ENCODE measurements around the gene TREX2. TPM values are rescaled to one million over a fixed set of nuclear protein-coding genes. Genes with fewer than 3 reads are reported as not detected.
"Not testable (repeated sequence)": the region's sequence is repeated elsewhere in the genome, so short reads cannot be mapped to it uniquely, and the experiment has no call there.

The TREX2 gene
- total RNA-seq, 1 donor from 2014 or later: 3.7 TPM

DNA sequence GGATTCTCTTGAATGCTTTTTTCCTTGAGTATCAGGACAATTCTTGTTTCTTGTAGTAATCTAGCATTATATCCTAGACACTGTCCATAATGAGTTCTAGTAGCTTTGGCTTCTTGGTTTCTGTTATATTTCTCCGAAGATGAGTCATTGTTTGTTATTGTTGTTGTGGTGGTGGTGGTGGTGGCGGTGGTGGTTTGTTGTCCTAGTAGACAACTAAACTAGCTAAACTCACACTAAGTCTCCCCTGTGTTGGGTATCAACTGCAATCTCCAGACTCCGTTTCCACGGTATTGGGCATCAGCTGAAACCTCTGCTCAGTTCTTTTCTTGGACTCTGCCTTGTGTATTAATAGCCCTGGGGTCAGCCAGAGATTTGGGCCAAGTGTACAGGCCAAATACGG lies 41.5 kb downstream of the TREX2 start:
- H3K27ac ChIP-seq (ENCODE audit: low read depth, low read length); H3K4me1 ChIP-seq (ENCODE audit: control insufficient read depth in 3 of 3, insufficient read depth in 3 of 3, low read length in 3 of 3); H3K36me3 ChIP-seq (ENCODE audit: control insufficient read depth in 3 of 3, insufficient read depth in 3 of 3, low read length in 3 of 3); H3K4me3 ChIP-seq (ENCODE audit: low read length in 3 of 3); H3K9ac ChIP-seq (ENCODE audit: low read depth in 1 of 3, low read length in 3 of 3); H3K9me3 ChIP-seq (ENCODE audit: control insufficient read depth in 3 of 3, low read length in 3 of 3); H3K27me3 ChIP-seq (ENCODE audit: control insufficient read depth in 3 of 3, insufficient read depth in 3 of 3, low read length in 3 of 3): not testable (repeated sequence)

GRCh38 chrX:153401133-153401764 lies 44.6 kb downstream of the TREX2 start, which contains the start of gene PNMA6E:
TSS of gene PNMA6E (minus strand) at chrX:153401350. CDS start at chrX:153398849, 2,501 bp downstream.
- Histone ChIP-seq H3K9ac (ENCODE audit: low read depth in 1 of 3, low read length in 3 of 3) (no peak within 1 kb of the TSS), H3K27me3 (ENCODE audit: control insufficient read depth in 3 of 3, insufficient read depth in 3 of 3, low read length in 3 of 3) (no peaks in the 10 kb centered on the region), H3K4me3 (ENCODE audit: low read length in 3 of 3) (no peak within 1 kb of the TSS), H3K36me3 (ENCODE audit: control insufficient read depth in 3 of 3, insufficient read depth in 3 of 3, low read length in 3 of 3) (no peaks in the 10 kb centered on the region), H3K4me1 (ENCODE audit: control insufficient read depth in 3 of 3, insufficient read depth in 3 of 3, low read length in 3 of 3) (no peaks in the 10 kb centered on the region), H3K9me3 (ENCODE audit: control insufficient read depth in 3 of 3, low read length in 3 of 3) (no peaks in the 10 kb centered on the region), H3K27ac (ENCODE audit: low read depth, low read length) (no peak within 1 kb of the TSS)

DNA sequence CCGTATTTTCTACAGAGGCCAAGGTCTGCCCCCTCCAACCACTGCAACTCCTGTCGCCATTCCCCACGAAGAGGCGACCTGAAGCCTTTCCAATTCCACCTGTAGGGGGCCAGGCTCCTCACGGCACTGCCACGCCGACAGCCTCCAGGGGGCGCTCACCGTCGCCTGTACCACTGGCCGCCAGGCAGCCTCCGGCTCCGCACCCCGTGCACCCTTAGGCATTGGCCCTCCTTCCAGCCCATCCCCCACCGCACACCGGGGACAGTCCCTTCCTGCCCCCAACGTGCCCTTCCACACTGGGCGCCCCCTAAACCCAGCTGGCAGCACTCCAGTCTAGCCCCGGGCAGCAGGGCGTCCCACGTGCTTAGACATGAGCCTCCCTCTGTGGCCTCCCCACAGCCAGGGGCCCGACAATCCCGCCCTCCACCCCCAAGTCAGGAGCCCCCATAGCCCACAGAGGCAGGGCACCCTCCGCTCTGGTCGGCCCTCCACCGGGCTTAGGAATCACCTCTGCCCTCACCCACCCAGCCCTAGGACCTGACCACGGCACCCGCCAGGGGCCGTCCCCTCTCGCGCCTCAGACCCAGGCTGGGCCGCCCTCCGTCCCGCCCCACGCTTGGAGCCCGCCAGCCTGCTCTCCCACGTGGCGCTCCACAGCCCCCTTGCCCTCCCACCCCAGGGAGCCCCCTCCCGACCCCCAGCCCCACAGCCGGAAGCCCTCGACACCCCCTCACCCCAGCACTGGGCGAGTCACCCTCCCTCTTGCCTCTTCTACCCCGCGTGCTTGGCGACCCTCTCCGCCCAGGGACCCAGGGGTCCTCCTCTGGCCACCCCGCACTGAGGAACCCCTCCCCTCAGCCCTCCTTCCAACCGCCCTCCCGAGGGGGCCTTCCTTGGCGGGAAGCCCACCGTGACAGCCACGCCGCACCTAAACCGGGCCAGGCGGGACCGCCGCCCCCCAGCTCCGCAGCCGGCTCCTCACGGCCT lies 45.4 kb downstream of the TREX2 start:
- H3K36me3 ChIP-seq (ENCODE audit: control insufficient read depth in 3 of 3, insufficient read depth in 3 of 3, low read length in 3 of 3): no peaks in the 10 kb centered on the region
- no peak overlapping the region for H3K4me3 ChIP-seq (ENCODE audit: low read length in 3 of 3)
- no peaks in the 10 kb centered on the region for H3K4me1 ChIP-seq (ENCODE audit: control insufficient read depth in 3 of 3, insufficient read depth in 3 of 3, low read length in 3 of 3)
- peak overlapping the region in 1 of 3 donors; percentile 14 for H3K9ac ChIP-seq (ENCODE audit: low read depth in 1 of 3, low read length in 3 of 3)
- no peak overlapping the region for H3K27ac ChIP-seq (ENCODE audit: low read depth, low read length)
- no peaks in the 10 kb centered on the region for H3K9me3 ChIP-seq (ENCODE audit: control insufficient read depth in 3 of 3, low read length in 3 of 3)
- no peaks in the 10 kb centered on the region for H3K27me3 ChIP-seq (ENCODE audit: control insufficient read depth in 3 of 3, insufficient read depth in 3 of 3, low read length in 3 of 3)

DNA sequence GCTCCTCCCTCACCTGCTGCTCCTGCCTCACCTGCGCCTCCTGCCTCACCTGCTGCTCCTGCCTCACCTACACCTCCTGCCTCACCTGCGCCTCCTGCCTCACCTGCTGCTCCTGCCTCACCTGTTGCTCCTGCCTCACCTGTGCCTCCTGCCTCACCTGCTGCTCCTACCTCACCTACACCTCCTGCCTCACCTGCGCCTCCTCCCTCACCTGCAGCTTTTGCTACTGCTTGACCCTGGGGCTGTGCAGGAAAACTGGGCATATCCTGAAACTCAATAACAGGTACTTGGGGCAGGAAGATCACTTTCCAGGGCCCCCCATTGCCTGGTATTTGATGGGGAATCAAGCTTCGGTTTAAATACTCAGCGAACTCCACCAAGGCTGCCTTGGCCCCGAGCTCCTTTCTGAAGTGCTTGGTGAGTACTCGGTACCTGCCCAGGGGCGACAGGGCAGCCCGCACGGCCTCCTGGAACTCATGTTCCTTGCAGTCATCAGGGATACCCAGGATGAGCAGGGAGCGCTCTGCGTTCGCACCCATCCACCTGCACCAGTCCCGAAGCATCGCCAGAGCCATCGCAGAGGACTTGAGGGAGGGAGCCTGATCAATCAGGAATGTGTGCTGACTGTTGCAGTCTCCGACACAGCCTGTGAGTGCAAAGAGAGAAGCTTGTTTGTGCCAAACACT lies 47.4 kb downstream of the TREX2 start:
- Histone ChIP-seq H3K9ac (ENCODE audit: low read depth in 1 of 3, low read length in 3 of 3) (no peak overlapping the region), H3K4me1 (ENCODE audit: control insufficient read depth in 3 of 3, insufficient read depth in 3 of 3, low read length in 3 of 3) (no peaks in the 10 kb centered on the region), H3K4me3 (ENCODE audit: low read length in 3 of 3) (no peak overlapping the region), H3K27ac (ENCODE audit: low read depth, low read length) (no peak overlapping the region), H3K9me3 (ENCODE audit: control insufficient read depth in 3 of 3, low read length in 3 of 3) (no peaks in the 10 kb centered on the region), H3K36me3 (ENCODE audit: control insufficient read depth in 3 of 3, insufficient read depth in 3 of 3, low read length in 3 of 3) (no peaks in the 10 kb centered on the region), H3K27me3 (ENCODE audit: control insufficient read depth in 3 of 3, insufficient read depth in 3 of 3, low read length in 3 of 3) (no peaks in the 10 kb centered on the region)

DNA sequence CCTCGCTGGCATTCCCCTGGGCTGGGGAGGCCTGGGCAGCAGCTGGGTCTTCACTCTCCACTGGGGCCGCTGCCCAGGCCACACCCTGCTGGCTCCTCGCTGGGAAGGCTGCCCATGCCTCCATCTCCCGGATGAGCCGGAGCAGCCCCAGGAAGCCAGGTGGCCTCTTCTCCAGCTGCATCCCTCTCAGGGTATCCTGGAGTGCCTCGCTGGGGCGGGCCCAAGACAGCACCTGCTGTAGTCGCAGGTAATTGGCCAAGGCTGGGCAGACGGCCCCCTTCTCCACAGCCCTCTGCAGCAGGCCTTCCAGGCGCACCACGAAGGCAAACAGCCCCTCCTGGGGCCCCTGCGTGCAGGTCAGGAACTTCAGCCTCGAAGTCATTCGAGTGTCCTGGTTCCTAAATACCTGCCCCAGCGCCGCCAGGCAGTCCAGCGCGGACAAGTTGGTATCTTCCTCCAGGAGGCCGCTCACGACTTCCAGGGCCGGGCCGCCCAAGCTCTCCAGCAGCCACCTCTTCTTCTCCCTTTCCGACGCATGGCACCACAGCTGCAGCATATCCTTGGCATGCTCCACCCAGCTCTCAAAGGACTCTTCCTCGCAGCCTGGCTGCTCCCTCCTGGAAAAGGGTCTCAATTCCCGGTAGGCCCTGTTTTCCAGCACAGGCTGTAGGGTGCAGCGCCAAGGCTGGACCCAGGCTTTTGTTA lies 48.4 kb downstream of the TREX2 start:
- Histone ChIP-seq H3K4me1 (ENCODE audit: control insufficient read depth in 3 of 3, insufficient read depth in 3 of 3, low read length in 3 of 3) (no peaks in the 10 kb centered on the region), H3K9ac (ENCODE audit: low read depth in 1 of 3, low read length in 3 of 3) (no peak overlapping the region), H3K27ac (ENCODE audit: low read depth, low read length) (no peak overlapping the region), H3K27me3 (ENCODE audit: control insufficient read depth in 3 of 3, insufficient read depth in 3 of 3, low read length in 3 of 3) (no peaks in the 10 kb centered on the region), H3K36me3 (ENCODE audit: control insufficient read depth in 3 of 3, insufficient read depth in 3 of 3, low read length in 3 of 3) (no peaks in the 10 kb centered on the region), H3K4me3 (ENCODE audit: low read length in 3 of 3) (no peak overlapping the region), H3K9me3 (ENCODE audit: control insufficient read depth in 3 of 3, low read length in 3 of 3) (no peaks in the 10 kb centered on the region)

DNA sequence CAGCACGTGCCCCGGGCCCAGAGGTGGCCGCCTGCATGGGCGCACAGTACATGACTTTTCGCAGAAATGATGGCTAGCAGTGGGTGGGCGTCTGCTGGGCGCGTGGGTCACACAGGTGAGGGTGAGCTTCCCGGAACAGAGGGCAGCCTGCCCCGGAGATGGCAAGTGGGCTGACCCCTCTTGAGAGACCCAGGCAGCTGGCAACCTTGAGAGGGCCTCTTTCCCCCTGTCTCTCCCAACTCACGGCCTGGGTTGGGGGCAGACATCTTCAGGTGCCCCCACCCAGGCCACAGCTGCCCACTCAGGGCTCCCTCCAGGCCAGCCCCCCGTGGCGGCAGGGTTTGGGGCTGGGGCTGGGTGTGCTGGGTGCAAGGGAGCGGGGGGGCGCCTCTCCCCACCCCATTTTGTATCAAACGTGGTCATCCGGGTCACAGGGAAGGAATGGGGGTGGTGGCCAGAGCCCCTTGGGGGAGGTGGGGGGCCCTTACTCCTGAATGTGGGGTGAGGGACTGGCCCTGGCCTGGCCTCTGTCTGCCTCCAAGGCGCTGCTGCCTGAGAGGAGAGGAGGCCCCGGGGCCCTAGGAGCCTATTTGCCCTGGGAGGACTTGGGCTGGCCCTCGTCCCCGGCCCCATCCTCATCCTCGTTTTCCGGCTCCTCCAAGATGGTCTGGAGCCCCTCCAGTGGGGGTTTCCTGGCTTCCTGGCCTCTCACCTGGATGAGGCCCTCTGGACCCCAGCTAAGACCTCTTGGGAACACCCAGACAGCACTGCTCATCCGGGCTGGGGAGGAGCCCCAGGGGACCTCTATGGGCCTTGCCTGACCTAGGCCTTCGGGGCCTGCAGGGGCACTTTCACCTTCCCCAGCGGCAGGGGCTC lies 49.3 kb downstream of the TREX2 start:
- Histone ChIP-seq H3K9ac (ENCODE audit: low read depth in 1 of 3, low read length in 3 of 3) (no peak overlapping the region), H3K4me1 (ENCODE audit: control insufficient read depth in 3 of 3, insufficient read depth in 3 of 3, low read length in 3 of 3) (no peaks in the 10 kb centered on the region), H3K27ac (ENCODE audit: low read depth, low read length) (no peak overlapping the region), H3K27me3 (ENCODE audit: control insufficient read depth in 3 of 3, insufficient read depth in 3 of 3, low read length in 3 of 3) (no peaks in the 10 kb centered on the region), H3K4me3 (ENCODE audit: low read length in 3 of 3) (no peak overlapping the region), H3K9me3 (ENCODE audit: control insufficient read depth in 3 of 3, low read length in 3 of 3) (no peaks in the 10 kb centered on the region), H3K36me3 (ENCODE audit: control insufficient read depth in 3 of 3, insufficient read depth in 3 of 3, low read length in 3 of 3) (no peaks in the 10 kb centered on the region)

DNA sequence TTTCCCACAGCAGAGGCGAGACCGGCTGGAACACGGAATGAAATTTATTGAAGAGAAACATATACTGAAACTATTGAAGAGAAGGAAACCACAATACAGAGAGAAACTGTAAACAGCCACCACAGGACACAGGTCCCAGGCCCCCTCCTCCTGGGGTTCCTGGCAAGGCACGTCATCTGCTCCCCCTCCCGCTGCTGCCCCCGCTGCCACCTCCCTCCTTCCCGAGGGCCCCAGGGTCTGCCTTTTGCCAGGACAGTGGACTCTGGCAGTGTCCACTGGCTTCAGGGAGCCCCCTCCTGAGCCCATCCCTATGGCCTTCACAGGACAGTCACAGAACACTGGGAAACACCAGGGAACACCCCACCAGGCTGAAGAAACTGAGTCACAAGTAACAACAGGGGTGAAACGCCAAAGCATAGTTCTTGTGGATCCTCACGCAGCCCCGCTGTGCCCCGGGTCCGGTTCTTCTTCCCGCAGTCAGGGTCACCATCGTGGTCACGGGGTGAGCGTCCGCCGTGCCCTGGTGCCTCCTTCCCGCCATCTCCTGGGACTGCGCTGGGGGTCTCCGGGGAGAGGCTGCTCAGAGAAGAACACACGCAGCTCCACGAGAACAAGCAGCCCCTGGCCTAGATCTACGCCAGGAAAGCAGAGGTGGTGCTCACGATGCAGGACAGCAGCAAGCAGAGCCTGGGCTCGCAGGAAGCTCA lies 50.1 kb downstream of the TREX2 start:
- no peak overlapping the region for H3K9ac ChIP-seq (ENCODE audit: low read depth in 1 of 3, low read length in 3 of 3)
- H3K27ac ChIP-seq (ENCODE audit: low read depth, low read length): no peak overlapping the region
- no peaks in the 10 kb centered on the region for H3K36me3 ChIP-seq (ENCODE audit: control insufficient read depth in 3 of 3, insufficient read depth in 3 of 3, low read length in 3 of 3)
- no peaks in the 10 kb centered on the region for H3K4me1 ChIP-seq (ENCODE audit: control insufficient read depth in 3 of 3, insufficient read depth in 3 of 3, low read length in 3 of 3)
- H3K27me3 ChIP-seq (ENCODE audit: control insufficient read depth in 3 of 3, insufficient read depth in 3 of 3, low read length in 3 of 3): no peaks in the 10 kb centered on the region
- H3K4me3 ChIP-seq (ENCODE audit: low read length in 3 of 3): no peak overlapping the region
- H3K9me3 ChIP-seq (ENCODE audit: control insufficient read depth in 3 of 3, low read length in 3 of 3): no peaks in the 10 kb centered on the region

- Histone ChIP-seq H3K9me3 (ENCODE audit: control insufficient read depth in 3 of 3, low read length in 3 of 3) (no peaks in the 10 kb centered on the region), H3K27ac (ENCODE audit: low read depth, low read length) (no peak overlapping the region), H3K36me3 (ENCODE audit: control insufficient read depth in 3 of 3, insufficient read depth in 3 of 3, low read length in 3 of 3) (no peaks in the 10 kb centered on the region), H3K9ac (ENCODE audit: low read depth in 1 of 3, low read length in 3 of 3) (no peak overlapping the region), H3K27me3 (ENCODE audit: control insufficient read depth in 3 of 3, insufficient read depth in 3 of 3, low read length in 3 of 3) (no peaks in the 10 kb centered on the region), H3K4me1 (ENCODE audit: control insufficient read depth in 3 of 3, insufficient read depth in 3 of 3, low read length in 3 of 3) (no peaks in the 10 kb centered on the region), H3K4me3 (ENCODE audit: low read length in 3 of 3) (no peak overlapping the region)
These were observed 51.2 kb downstream of the TREX2 start for GRCh38 chrX:153394612-153395011.

All from skeletal muscle tissue (tissue), 4 donors.